Neural cell (in vitro differentiated cells): ENCODE results near the gene CARS2. TPM values are rescaled to one million over a fixed set of nuclear protein-coding genes. Genes with fewer than 3 reads are reported as not detected.

Experiments used
- H2AFZ ChIP-seq: fragments of 200-600, 300-800 bp; sonication (generic), shearing (Covaris generic); 2 replicates; pipeline ENCODE4 v1.6.0; 2014; ENCODE audit warnings: low read depth, mild to moderate bottlenecking, antibody characterized with exemption, low read length, moderate library complexity
- H3F3A ChIP-seq: fragments of 200-600 bp; shearing (Covaris generic); 2 replicates; pipeline ENCODE4 v1.6.1; 2016; ENCODE audit warnings: mild to moderate bottlenecking, moderate library complexity, mixed read lengths, antibody characterized with exemption, low read length; ENCODE audit not compliant: insufficient read depth, poor library complexity, severe bottlenecking
- H3K27ac ChIP-seq: fragments of 200-600, 300-800 bp; sonication (generic), shearing (Covaris generic); 2 replicates; pipeline ENCODE4 v1.5.1; 2014; ENCODE audit warnings: mild to moderate bottlenecking, low read length, moderate library complexity
- H3K27me3 ChIP-seq: fragments of 300-800, 200-600 bp; sonication (generic), shearing (Covaris generic); 2 replicates; pipeline ENCODE4 v1.6.0; 2014; ENCODE audit warnings: mild to moderate bottlenecking, low read depth, low read length, moderate library complexity; ENCODE audit not compliant: insufficient read depth
- H3K36me3 ChIP-seq: fragments of 300-800, 200-600 bp; sonication (generic), shearing (Covaris generic); 2 replicates; pipeline ENCODE4 v1.5.1; 2014; ENCODE audit warnings: mild to moderate bottlenecking, antibody characterized with exemption, low read length, moderate library complexity; ENCODE audit not compliant: insufficient read depth
- H3K4me2 ChIP-seq: fragments of 300-800, 200-600 bp; sonication (generic), shearing (Covaris generic); 2 replicates; pipeline ENCODE4 v1.6.0; 2014; ENCODE audit warnings: mild to moderate bottlenecking, low read length
- H3K4me3 ChIP-seq: fragments of 300-800, 200-600 bp; sonication (generic), shearing (Covaris generic); 2 replicates; pipeline ENCODE4 v1.5.1; 2014; ENCODE audit warnings: mild to moderate bottlenecking, low read length, moderate library complexity
- H3K79me2 ChIP-seq: fragments of 200-600 bp; shearing (Covaris generic); replicated peaks from 2 replicates; pipeline ENCODE4 v1.6.0; 2014; ENCODE audit warnings: mild to moderate bottlenecking, low read length, moderate library complexity; ENCODE audit not compliant: insufficient read depth
- H3K9ac ChIP-seq: fragments of 300-800, 200-600 bp; sonication (generic), shearing (Covaris generic); 2 replicates; pipeline ENCODE4 v1.6.1; 2016; ENCODE audit warnings: mild to moderate bottlenecking, low read length, mixed read lengths
- H3K9me2 ChIP-seq: fragments of 200-600 bp; shearing (Covaris generic); 2 replicates; pipeline ENCODE4 v1.6.1; 2016; ENCODE audit warnings: mild to moderate bottlenecking, low read length, mixed read lengths; ENCODE audit not compliant: insufficient read depth
- H3K9me3 ChIP-seq: fragments of 200-600, 300-800 bp; sonication (generic), shearing (Covaris generic); 2 replicates; pipeline ENCODE4 v1.6.1; 2016; ENCODE audit warnings: mild to moderate bottlenecking, mixed run types, low read length, moderate library complexity, mixed read lengths
- H4K20me1 ChIP-seq: fragments of 200-600 bp; shearing (Covaris generic); 2 replicates; pipeline ENCODE4 v1.6.1; 2016; ENCODE audit warnings: mild to moderate bottlenecking, mixed run types; ENCODE audit not compliant: insufficient read depth
- EP300 ChIP-seq: fragments of 450-650 bp; conservative IDR thresholded peaks from 2 replicates; pipeline ENCODE4 v1.6.1; 2014; ENCODE audit warnings: antibody characterized with exemption, mild to moderate bottlenecking, moderate library complexity; ENCODE audit not compliant: poor library complexity, severe bottlenecking
- EZH2 ChIP-seq: fragments of 200-600, 300-800 bp; shearing (Covaris generic), sonication (generic); IDR thresholded peaks from 2 replicates; pipeline ENCODE4 v1.6.1; 2014; ENCODE audit warnings: antibody characterized with exemption, low read length, borderline replicate concordance, mild to moderate bottlenecking; ENCODE audit not compliant: insufficient read depth, poor library complexity, severe bottlenecking
- MXI1 ChIP-seq: fragments of 450-650 bp; conservative IDR thresholded peaks from 2 replicates; pipeline ENCODE4 v1.6.1; 2014; ENCODE audit warnings: antibody characterized with exemption, mild to moderate bottlenecking; ENCODE audit not compliant: poor library complexity, severe bottlenecking
- POLR2AphosphoS5 ChIP-seq: IDR thresholded peaks from 2 replicates; pipeline ENCODE4 v1.6.1; 2012
- RAD21 ChIP-seq: fragments of 450-650 bp; conservative IDR thresholded peaks from 2 replicates; pipeline ENCODE4 v1.6.1; 2014; ENCODE audit warnings: antibody characterized with exemption, mild to moderate bottlenecking, moderate library complexity
- SMC3 ChIP-seq: fragments of 450-650 bp; conservative IDR thresholded peaks from 2 replicates; pipeline ENCODE4 v1.6.1; 2014; ENCODE audit warnings: antibody characterized with exemption, mild to moderate bottlenecking, moderate library complexity; ENCODE audit not compliant: poor library complexity
- TAF1 ChIP-seq: IDR thresholded peaks from 2 replicates; pipeline ENCODE4 v1.6.1; 2012; ENCODE audit warnings: low read depth
- polyA plus RNA-seq: library from polyadenylated mRNA; depleted of rRNA; stranded (reverse); fragments of >200 nt; gene quantifications from 2 replicates; pipeline ENCODE4 v1.2.3, GENCODE V29; 2014
- TF ChIP-seq, protein P1 (sequence below): fragments of 450-650 bp; IDR thresholded peaks from 2 replicates; pipeline ENCODE4 v1.5.1; 2014; ENCODE audit warnings: antibody characterized with exemption, mild to moderate bottlenecking, moderate library complexity; ENCODE audit not compliant: poor library complexity, severe bottlenecking
- TF ChIP-seq, protein P2 (sequence below): IDR thresholded peaks from 2 replicates; pipeline ENCODE4 v1.6.1; 2012; ENCODE audit warnings: borderline replicate concordance

CARS2 gene
- polyA plus RNA-seq, 1 donor from 2014 or later: 92.2 TPM

DNA sequence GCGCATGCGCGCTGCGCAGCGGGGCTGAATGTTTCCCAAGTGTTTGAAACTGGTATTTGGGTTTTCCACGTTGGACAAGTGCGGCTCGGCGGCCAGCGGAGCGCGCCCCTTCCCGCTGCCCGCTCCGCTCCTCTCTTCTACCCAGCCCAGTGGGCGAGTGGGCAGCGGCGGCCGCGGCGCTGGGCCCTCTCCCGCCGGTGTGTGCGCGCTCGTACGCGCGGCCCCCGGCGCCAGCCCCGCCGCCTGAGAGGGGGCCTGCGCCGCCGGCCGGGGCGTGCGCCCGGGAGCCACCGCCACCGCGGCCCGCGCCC lies 7.7 kb upstream of the CARS2 start, which contains the start of gene ING1:
TSS of gene ING1 (plus strand) at position 59 of the 311 bp plus-strand sequence. CDS start 450 bp downstream, outside the sequence.
- H3K9me3 ChIP-seq: no peaks in the 10 kb centered on the region
- no peaks in the 10 kb centered on the region for H3K9me2 ChIP-seq
- H4K20me1 ChIP-seq: peaks cover 3% of the 10 kb centered on the region
- peaks cover 46% of the 10 kb centered on the region for H3K79me2 ChIP-seq
- H3K36me3 ChIP-seq: no peaks in the 10 kb centered on the region
- TF ChIP-seq MXI1 (no peak), RAD21 (no peak), TAF1 (no peak), EP300 (no peak), POLR2AphosphoS5 (no peak), SMC3 (no peak), EZH2 (no peak)
- TF ChIP-seq, protein P1, sequence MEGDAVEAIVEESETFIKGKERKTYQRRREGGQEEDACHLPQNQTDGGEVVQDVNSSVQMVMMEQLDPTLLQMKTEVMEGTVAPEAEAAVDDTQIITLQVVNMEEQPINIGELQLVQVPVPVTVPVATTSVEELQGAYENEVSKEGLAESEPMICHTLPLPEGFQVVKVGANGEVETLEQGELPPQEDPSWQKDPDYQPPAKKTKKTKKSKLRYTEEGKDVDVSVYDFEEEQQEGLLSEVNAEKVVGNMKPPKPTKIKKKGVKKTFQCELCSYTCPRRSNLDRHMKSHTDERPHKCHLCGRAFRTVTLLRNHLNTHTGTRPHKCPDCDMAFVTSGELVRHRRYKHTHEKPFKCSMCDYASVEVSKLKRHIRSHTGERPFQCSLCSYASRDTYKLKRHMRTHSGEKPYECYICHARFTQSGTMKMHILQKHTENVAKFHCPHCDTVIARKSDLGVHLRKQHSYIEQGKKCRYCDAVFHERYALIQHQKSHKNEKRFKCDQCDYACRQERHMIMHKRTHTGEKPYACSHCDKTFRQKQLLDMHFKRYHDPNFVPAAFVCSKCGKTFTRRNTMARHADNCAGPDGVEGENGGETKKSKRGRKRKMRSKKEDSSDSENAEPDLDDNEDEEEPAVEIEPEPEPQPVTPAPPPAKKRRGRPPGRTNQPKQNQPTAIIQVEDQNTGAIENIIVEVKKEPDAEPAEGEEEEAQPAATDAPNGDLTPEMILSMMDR: no peak
- TF ChIP-seq, protein P2, sequence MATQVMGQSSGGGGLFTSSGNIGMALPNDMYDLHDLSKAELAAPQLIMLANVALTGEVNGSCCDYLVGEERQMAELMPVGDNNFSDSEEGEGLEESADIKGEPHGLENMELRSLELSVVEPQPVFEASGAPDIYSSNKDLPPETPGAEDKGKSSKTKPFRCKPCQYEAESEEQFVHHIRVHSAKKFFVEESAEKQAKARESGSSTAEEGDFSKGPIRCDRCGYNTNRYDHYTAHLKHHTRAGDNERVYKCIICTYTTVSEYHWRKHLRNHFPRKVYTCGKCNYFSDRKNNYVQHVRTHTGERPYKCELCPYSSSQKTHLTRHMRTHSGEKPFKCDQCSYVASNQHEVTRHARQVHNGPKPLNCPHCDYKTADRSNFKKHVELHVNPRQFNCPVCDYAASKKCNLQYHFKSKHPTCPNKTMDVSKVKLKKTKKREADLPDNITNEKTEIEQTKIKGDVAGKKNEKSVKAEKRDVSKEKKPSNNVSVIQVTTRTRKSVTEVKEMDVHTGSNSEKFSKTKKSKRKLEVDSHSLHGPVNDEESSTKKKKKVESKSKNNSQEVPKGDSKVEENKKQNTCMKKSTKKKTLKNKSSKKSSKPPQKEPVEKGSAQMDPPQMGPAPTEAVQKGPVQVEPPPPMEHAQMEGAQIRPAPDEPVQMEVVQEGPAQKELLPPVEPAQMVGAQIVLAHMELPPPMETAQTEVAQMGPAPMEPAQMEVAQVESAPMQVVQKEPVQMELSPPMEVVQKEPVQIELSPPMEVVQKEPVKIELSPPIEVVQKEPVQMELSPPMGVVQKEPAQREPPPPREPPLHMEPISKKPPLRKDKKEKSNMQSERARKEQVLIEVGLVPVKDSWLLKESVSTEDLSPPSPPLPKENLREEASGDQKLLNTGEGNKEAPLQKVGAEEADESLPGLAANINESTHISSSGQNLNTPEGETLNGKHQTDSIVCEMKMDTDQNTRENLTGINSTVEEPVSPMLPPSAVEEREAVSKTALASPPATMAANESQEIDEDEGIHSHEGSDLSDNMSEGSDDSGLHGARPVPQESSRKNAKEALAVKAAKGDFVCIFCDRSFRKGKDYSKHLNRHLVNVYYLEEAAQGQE: no peak
- H3K27ac ChIP-seq: peak within 1 kb of the TSS; percentile 100
- H3K4me3 ChIP-seq: peak within 1 kb of the TSS; percentile 93
- peak within 1 kb of the TSS; percentile 100 for H3K9ac ChIP-seq
- H3K27me3 ChIP-seq: no peaks in the 10 kb centered on the region
- no peak within 1 kb of the TSS for H3K4me2 ChIP-seq
- H2AFZ ChIP-seq: peak within 1 kb of the TSS; percentile 18
- peaks cover 6% of the 10 kb centered on the region for H3F3A ChIP-seq

DNA sequence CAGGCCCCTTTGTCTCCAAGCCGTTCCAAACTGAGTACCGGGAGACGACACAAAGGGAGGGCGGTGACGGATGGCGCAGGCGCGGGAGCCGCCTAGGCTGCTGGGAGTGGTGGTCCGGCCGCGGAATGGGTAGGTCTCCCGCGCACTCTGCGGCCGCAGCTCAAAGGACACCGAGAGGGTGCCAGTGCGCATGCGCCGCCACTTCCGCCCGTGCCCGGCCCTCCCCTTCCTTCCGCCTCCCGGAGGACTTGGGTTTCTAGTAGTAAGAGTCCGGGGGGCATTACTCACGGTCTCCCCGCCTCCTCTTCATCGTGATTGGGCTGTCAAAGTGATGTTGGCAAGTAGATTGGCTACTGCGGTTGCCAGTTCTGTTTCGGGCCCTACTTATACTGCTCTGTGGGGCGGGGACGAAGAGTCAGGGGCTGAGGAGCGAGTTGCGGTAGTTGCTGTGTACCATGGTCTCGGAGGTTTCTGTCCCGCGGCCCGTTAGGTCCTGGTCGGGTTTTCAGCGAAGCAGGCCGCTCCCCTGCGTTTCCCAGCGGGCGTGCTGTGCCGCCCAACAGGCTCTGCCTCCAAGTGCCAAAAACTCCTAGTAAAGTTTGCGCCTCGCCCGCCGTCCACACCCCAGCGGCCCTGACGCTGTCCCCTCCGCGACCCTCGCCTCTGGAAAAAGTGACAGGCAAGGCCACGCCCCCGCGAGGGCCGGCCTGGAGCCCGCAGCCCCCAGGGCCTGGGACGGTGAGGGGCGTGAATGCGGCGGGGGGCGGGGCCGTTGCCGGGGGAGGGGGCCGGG lies 7.1 kb upstream of the CARS2 start:
- TF ChIP-seq POLR2AphosphoS5: peak; percentile 96
- TF ChIP-seq, protein P2: peak; percentile 10
- peak; percentile 90 for TF ChIP-seq TAF1
- TF ChIP-seq EP300: peak; percentile 29
- TF ChIP-seq EZH2: no peak
- TF ChIP-seq MXI1: peak; percentile 39
- TF ChIP-seq, protein P1: peak; percentile 26
- TF ChIP-seq SMC3: peak; percentile 10
- TF ChIP-seq RAD21: peak; percentile 27
- Histone ChIP-seq H4K20me1 (peaks cover 3% of the 10 kb centered on the region), H3K36me3 (no peaks in the 10 kb centered on the region), H3K9me2 (no peaks in the 10 kb centered on the region), H3K9ac (peak overlapping the region; percentile 100), H3K4me3 (peak overlapping the region; percentile 93), H3K9me3 (no peaks in the 10 kb centered on the region), H3K4me2 (no peak overlapping the region), H3K27ac (peak overlapping the region; percentile 100), H3K79me2 (peaks cover 40% of the 10 kb centered on the region), H3F3A (peaks cover 6% of the 10 kb centered on the region), H2AFZ (peak overlapping the region; percentile 18), H3K27me3 (no peaks in the 10 kb centered on the region)
